GM12878 (cell line): ENCODE results near the gene PPP1R13L. TPM values are rescaled to one million over a fixed set of nuclear protein-coding genes. Genes with fewer than 3 reads are reported as not detected.
A peak's percentile ranks its signal among the peaks of the same experiment; 100 is the strongest.

Source experiments
- ATAC-seq: fragments of 200-7000 bp; cut with Tn5 transposase; 3 replicates; pipeline ENCODE4 v1.9.1; 2020; ENCODE audit warnings: mild to moderate bottlenecking, moderate library complexity
- BruUV-seq: library from RNA; stranded (reverse); fragments of 400-500 nt; replicated peaks from 2 replicates; lab custom pipeline; 2021; lab: Mats Ljungman, UMichigan
- CTCF ChIA-PET: fragments of 300-600 bp; sonication (Branson Sonifier 250); formaldehyde crosslinking; extraction: SDS; loops from one replicate; lab custom pipeline; 2021; ENCODE audit warnings: inconsistent platforms; lab: Yijun Ruan, JAX
- POLR2A ChIA-PET: fragments of 350-600 bp; formaldehyde crosslinking; extraction: SDS; loops from one replicate; lab custom pipeline; 2021; ENCODE audit warnings: inconsistent platforms; lab: Charles Lee
- RAD21 ChIA-PET: fragments of 300-600 bp; sonication (Branson Sonifier 250); formaldehyde crosslinking; loops from one replicate; lab custom pipeline; 2023; ENCODE audit warnings: antibody characterized with exemption; ENCODE audit not compliant: unreplicated experiment; lab: Charles Lee
- SMC1A ChIA-PET: fragments of 300-600 bp; sonication (Branson Sonifier 250); formaldehyde crosslinking; loops from one replicate; lab custom pipeline; 2023; ENCODE audit not compliant: unreplicated experiment, uncharacterized antibody; lab: Charles Lee
- DNase-seq: peaks from one replicate; pipeline ENCODE4 v3.0.0-alpha.2; 2011; ENCODE audit warnings: low read depth, low spot score
- FAIRE-seq: peaks from 3 replicates; lab custom pipeline; 2011; peaks lifted over from hg19 to GRCh38; lab: Jason Lieb, UNC
- H2AFZ ChIP-seq: 2 replicates; pipeline ENCODE4 v1.6.0; 2011; ENCODE audit warnings: low read depth, low read length, control low read depth; ENCODE audit not compliant: control insufficient read depth
- H3K27ac ChIP-seq: 2 replicates; pipeline ENCODE4 v1.5.1; 2011; ENCODE audit warnings: control low read depth; ENCODE audit not compliant: control insufficient read depth, insufficient read depth
- H3K27me3 ChIP-seq, 2 experiments: replicated peaks in 1 of 2; 2 replicates each; pipeline versions ENCODE4 v1.6.0 to v1.6.1; 2011; ENCODE audit warnings: low read length in 1 of 2; ENCODE audit not compliant: control insufficient read depth in 2 of 2, insufficient read depth in 2 of 2
- H3K36me3 ChIP-seq, 2 experiments: 2 replicates each; pipeline ENCODE4 v1.5.1; 2011; ENCODE audit warnings: low read length in 1 of 2; ENCODE audit not compliant: control insufficient read depth in 2 of 2, insufficient read depth in 2 of 2
- H3K4me1 ChIP-seq: 2 replicates; pipeline ENCODE4 v1.6.1; 2011; ENCODE audit warnings: mild to moderate bottlenecking, low read length, moderate library complexity, mixed read lengths; ENCODE audit not compliant: control insufficient read depth, insufficient read depth
- H3K4me2 ChIP-seq: 2 replicates; pipeline ENCODE4 v1.6.0; 2011; ENCODE audit warnings: control low read depth; ENCODE audit not compliant: control insufficient read depth, insufficient read depth
- H3K4me3 ChIP-seq: fragments of 200-600 bp; sonication (generic); 2 replicates; pipeline ENCODE4 v1.5.1; 2016
- H3K79me2 ChIP-seq: 2 replicates; pipeline ENCODE4 v1.6.0; 2011; ENCODE audit warnings: low read length; ENCODE audit not compliant: control insufficient read depth, insufficient read depth
- H3K9ac ChIP-seq: 2 replicates; pipeline ENCODE4 v1.8.0; 2011; ENCODE audit warnings: low read length, control low read depth, mixed read lengths; ENCODE audit not compliant: control insufficient read depth, insufficient read depth
- H3K9me3 ChIP-seq: replicated peaks from 3 replicates; pipeline ENCODE4 v1.5.1; 2011; ENCODE audit warnings: mild to moderate bottlenecking, low read length; ENCODE audit not compliant: control insufficient read depth, insufficient read depth
- H4K20me1 ChIP-seq: 2 replicates; pipeline ENCODE4 v1.6.0; 2011; ENCODE audit not compliant: control insufficient read depth, insufficient read depth
- BHLHE40 ChIP-seq, 2 experiments: fragments of 450-650 bp in 1 of 2; IDR thresholded peaks; 2 replicates each; pipeline ENCODE4 v1.6.1; 2011 to 2017; ENCODE audit warnings: low read depth in 2 of 2, borderline replicate concordance in 1 of 2, improper control_type of control experiment in 1 of 2, low read length in 1 of 2, mild to moderate bottlenecking in 1 of 2
- NR2F1 ChIP-seq: fragments of 450-650 bp; conservative IDR thresholded peaks from 2 replicates; pipeline ENCODE4 v1.6.1; 2017; ENCODE audit warnings: mild to moderate bottlenecking
- RFX5 ChIP-seq: IDR thresholded peaks from 2 replicates; pipeline ENCODE4 v1.6.1; 2011; ENCODE audit warnings: low read depth, low read length, improper control_type of control experiment
- SMAD1 ChIP-seq: fragments of 450-650 bp; IDR thresholded peaks from 2 replicates; pipeline ENCODE4 v1.6.1; 2018; ENCODE audit warnings: mild to moderate bottlenecking, low read depth; ENCODE audit not compliant: partially characterized antibody
- SUZ12 ChIP-seq: fragments of 200-600 bp; sonication (generic); IDR thresholded peaks from one replicate; pipeline ENCODE4 v1.6.1; 2018; ENCODE audit warnings: antibody characterized with exemption, mild to moderate bottlenecking; ENCODE audit not compliant: unreplicated experiment
- WGBS: methylation state at CpG from one replicate; pipeline ENCODE4 v1.1.6; 2016; ENCODE audit warnings: low lambda C conversion rate; ENCODE audit not compliant: insufficient replicate concordance, insufficient coverage; ENCODE audit errors: missing lambda C conversion rate; 5-methylcytosine and 5-hydroxymethylcytosine counted together
- in situ Hi-C: fragments of 300-500 bp; cut with MboI; formaldehyde crosslinking; loops from 9 replicates; pipeline ENCODE4 v1.14.3; 2018; ENCODE audit warnings: mixed read lengths
- intact Hi-C: fragments of 100-400 bp; cut with micrococcal nuclease; formaldehyde crosslinking; loops from one replicate; pipeline ENCODE4 v1.14.2; 2022; ENCODE audit not compliant: unreplicated experiment
- polyA plus RNA-seq, 11 experiments: library from polyadenylated mRNA; depleted of rRNA in 4 of 11; unstranded in 6 of 11; stranded (reverse) in 5 of 11; fragments of >200 nt; fragmentation: Nextera tagmentation in 4 of 11; fragmentation: Illumina TruSeq in 1 of 11; extraction: Ambion mirVana in 4 of 11; extraction: Trizol in 1 of 11; gene quantifications; 1 replicate in 1 of 11; 2 replicates in 10 of 11; pipeline versions ENCODE4 v1.2.1 to v1.2.3, GENCODE V29; 2011 to 2016; ENCODE audit warnings: inconsistent platforms in 2 of 11, missing spikeins in 2 of 11, low read depth in 1 of 11
- total RNA-seq, 4 experiments: library from RNA; depleted of rRNA in 3 of 4; stranded (reverse); fragments of >200 nt in 3 of 4; fragmentation: Illumina TruSeq in 1 of 4; extraction: Trizol in 1 of 4; gene quantifications; 2 replicates each; pipeline versions ENCODE4 v1.2.1 to v1.2.3, GENCODE V29; 2013 to 2021
- TF ChIP-seq, protein P1 (sequence below): fragments of 450-650 bp; IDR thresholded peaks from 2 replicates; pipeline ENCODE4 v1.6.1; 2016; ENCODE audit warnings: mild to moderate bottlenecking, moderate library complexity, borderline replicate concordance

Gene PPP1R13L
- total and polyA plus RNA-seq, 10 of the 15 experiments (the other 5 are each of a cell fraction or from before 2014, with no cell fraction given), result 0.40 to 10.0 (median 2.5) TPM

DNA sequence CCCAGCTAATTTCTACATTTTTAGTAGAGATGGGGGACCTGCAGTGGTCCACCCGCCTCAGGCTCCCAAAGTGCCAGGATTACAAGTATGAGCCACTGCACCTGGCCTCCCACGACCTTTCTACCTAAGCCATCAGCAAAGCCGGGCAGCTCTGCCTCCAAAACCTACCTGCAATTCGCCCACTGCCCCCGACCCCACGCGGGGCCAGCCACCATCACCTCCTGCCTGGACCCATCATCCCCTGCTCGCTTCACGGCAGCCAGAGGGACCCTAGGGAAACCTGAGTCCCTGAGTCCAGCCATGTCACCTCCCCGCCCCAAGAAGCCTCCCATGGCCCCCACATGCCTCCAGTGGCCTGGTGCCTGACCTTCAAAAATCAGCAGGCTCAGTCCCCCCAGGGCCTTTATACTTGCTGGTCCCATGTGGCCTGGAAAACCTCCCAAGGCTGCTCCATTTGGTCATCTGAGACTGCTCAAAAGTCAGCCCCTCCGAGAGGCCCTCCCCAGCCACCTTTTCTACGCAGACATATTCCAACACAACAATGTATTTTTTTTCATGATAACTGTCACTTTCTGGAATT, 46.6 kb downstream of the PPP1R13L start:
- ChIA-PET SMC1A (interaction anchor here (0.6 kb wide), 1 partner anchor 9 kb away, joined by 3 read pairs; no protein-coding TSS in a partner anchor), RAD21 (no interaction called here), CTCF (no interaction called here), POLR2A (no interaction called here)
- no peak overlapping the region for H3K27ac ChIP-seq
- ATAC-seq, result no peak
- H3K4me2 ChIP-seq, result no peak overlapping the region
- H3K4me3 ChIP-seq, result no peak overlapping the region
- WGBS, result 88% methylated on average over 12 of the region's 12 CpGs
- in situ Hi-C loops (no loop called here), intact Hi-C loops (no loop called here)
- H3K27me3 ChIP-seq, result no peaks in the 10 kb centered on the region
- H3K79me2 ChIP-seq, result no peaks in the 10 kb centered on the region
- FAIRE-seq, result no peak
- DNase-seq, result no peak
- no peak overlapping the region for H2AFZ ChIP-seq
- no peaks in the 10 kb centered on the region for H3K4me1 ChIP-seq
- no peaks in the 10 kb centered on the region for H4K20me1 ChIP-seq
- TSS peak; percentile 45 for BruUV-seq
- H3K9me3 ChIP-seq, result no peaks in the 10 kb centered on the region
- no peak overlapping the region for H3K9ac ChIP-seq
- TF ChIP-seq, protein P1, sequence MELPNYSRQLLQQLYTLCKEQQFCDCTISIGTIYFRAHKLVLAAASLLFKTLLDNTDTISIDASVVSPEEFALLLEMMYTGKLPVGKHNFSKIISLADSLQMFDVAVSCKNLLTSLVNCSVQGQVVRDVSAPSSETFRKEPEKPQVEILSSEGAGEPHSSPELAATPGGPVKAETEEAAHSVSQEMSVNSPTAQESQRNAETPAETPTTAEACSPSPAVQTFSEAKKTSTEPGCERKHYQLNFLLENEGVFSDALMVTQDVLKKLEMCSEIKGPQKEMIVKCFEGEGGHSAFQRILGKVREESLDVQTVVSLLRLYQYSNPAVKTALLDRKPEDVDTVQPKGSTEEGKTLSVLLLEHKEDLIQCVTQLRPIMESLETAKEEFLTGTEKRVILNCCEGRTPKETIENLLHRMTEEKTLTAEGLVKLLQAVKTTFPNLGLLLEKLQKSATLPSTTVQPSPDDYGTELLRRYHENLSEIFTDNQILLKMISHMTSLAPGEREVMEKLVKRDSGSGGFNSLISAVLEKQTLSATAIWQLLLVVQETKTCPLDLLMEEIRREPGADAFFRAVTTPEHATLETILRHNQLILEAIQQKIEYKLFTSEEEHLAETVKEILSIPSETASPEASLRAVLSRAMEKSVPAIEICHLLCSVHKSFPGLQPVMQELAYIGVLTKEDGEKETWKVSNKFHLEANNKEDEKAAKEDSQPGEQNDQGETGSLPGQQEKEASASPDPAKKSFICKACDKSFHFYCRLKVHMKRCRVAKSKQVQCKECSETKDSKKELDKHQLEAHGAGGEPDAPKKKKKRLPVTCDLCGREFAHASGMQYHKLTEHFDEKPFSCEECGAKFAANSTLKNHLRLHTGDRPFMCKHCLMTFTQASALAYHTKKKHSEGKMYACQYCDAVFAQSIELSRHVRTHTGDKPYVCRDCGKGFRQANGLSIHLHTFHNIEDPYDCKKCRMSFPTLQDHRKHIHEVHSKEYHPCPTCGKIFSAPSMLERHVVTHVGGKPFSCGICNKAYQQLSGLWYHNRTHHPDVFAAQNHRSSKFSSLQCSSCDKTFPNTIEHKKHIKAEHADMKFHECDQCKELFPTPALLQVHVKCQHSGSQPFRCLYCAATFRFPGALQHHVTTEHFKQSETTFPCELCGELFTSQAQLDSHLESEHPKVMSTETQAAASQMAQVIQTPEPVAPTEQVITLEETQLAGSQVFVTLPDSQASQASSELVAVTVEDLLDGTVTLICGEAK, result no peak
- TF ChIP-seq NR2F1, result no peak
- TF ChIP-seq SMAD1, result no peak
- no peak for TF ChIP-seq RFX5
- TF ChIP-seq BHLHE40 (IDR thresholded peaks at IDR 0.05; ENCODE audit: borderline replicate concordance in 1 of 2, low read depth in 2 of 2, low read length in 1 of 2), result no peak
- TF ChIP-seq SUZ12, result no peak
- peaks cover 3 to 5% of the 10 kb centered on the region in 2 experiments; a peak in 3 of 4 replicates for H3K36me3 ChIP-seq
